Activated CD8-positive, alpha-beta T cell treated with anti-CD3 and anti-CD28 coated beads, Interleukin-2, amount 10 ng/mL, durations not matched to agents 7 days and 5 days (primary cell): ENCODE results near the gene SLC9B2. TPM values are rescaled to one million over a fixed set of nuclear protein-coding genes. Genes with fewer than 3 reads are reported as not detected.

Experiments
- ATAC-seq: fragments of 150-1000 bp; cut with Tn5 transposase; one replicate; pipeline ENCODE4 v1.10.0; 2021; ENCODE audit warnings: moderate library complexity
- CTCF ChIA-PET: fragments of 350-600 bp; sonication (Branson Sonifier 250); formaldehyde crosslinking; loops from one replicate; lab custom pipeline; 2021; ENCODE audit warnings: antibody characterized with exemption; lab: Charles Lee
- POLR2A ChIA-PET: fragments of 350-600 bp; sonication (Branson Sonifier 250); formaldehyde crosslinking; loops from one replicate; lab custom pipeline; 2021; ENCODE audit warnings: antibody characterized with exemption; lab: Charles Lee
- DNase-seq: peaks from one replicate; pipeline ENCODE4 v3.0.0-alpha.2; 2020
- H3K27ac Mint-ChIP-seq: one replicate; pipeline ENCODE4 v1.8.0; 2021; ENCODE audit warnings: mild to moderate bottlenecking, mixed read lengths
- H3K27me3 Mint-ChIP-seq: one replicate; pipeline ENCODE4 v1.8.0; 2021; ENCODE audit warnings: low read depth, mixed read lengths
- H3K36me3 Mint-ChIP-seq: one replicate; pipeline ENCODE4 v1.8.0; 2021; ENCODE audit warnings: low read depth, mixed read lengths
- H3K4me1 Mint-ChIP-seq: one replicate; pipeline ENCODE4 v1.8.0; 2021; ENCODE audit warnings: low read depth, mixed read lengths
- H3K4me3 Mint-ChIP-seq: one replicate; pipeline ENCODE4 v1.8.0; 2021; ENCODE audit warnings: mild to moderate bottlenecking, mixed read lengths
- H3K9me3 Mint-ChIP-seq: one replicate; pipeline ENCODE4 v1.8.0; 2022; ENCODE audit warnings: mixed read lengths; ENCODE audit not compliant: insufficient read depth
- total RNA-seq, 2 experiments: library from RNA; stranded (reverse); gene quantifications; one replicate each; pipeline ENCODE4 v1.2.3, GENCODE V29; 2021

The SLC9B2 gene
- total RNA-seq, 2 experiments from 2014 or later, result 19.1 to 21.9 TPM

DNA sequence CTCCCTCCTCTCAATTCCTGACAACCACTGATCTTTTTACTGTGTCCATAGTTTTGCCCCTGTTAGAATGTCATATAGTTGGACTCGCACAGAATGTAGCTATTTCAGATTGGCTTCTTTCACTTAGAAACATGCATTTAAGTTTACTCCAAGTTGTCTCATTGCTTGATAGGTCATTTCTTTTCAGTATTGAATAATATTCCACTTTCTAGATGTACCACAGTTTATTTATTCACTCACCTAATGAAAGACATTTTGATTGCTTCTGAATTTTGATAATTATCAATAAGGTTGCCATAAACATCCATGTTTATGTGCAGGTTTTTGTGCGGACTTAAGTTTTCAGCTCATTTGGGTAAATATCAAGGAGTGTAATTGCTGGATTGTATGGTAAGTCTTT, 95.6 kb downstream of the SLC9B2 start:
- CTCF ChIA-PET, result no interaction called here
- H3K4me3 Mint-ChIP-seq, result no peak overlapping the region
- no peaks in the 10 kb centered on the region for H3K27me3 Mint-ChIP-seq
- no peaks in the 10 kb centered on the region for H3K9me3 Mint-ChIP-seq
- POLR2A ChIA-PET, result no interaction called here
- ATAC-seq (no peak), DNase-seq (no peak)
- H3K36me3 Mint-ChIP-seq, result peaks cover under 1% of the 10 kb centered on the region
- H3K4me1 Mint-ChIP-seq, result no peaks in the 10 kb centered on the region
- H3K27ac Mint-ChIP-seq, result no peak overlapping the region

Other genes starting within 250 kb of the SLC9B2 start
- 100 to 1,000 TPM; 388 to 409 TPM for gene UBE2D3, start 249.2 kb downstream of the SLC9B2 start, total RNA-seq
- gene CISD2, start 207.8 kb downstream of the SLC9B2 start, total RNA-seq, result 10 to 100 TPM; 37.7 to 40.0 TPM
- gene SLC9B1, start 57.1 kb downstream of the SLC9B2 start, total RNA-seq, result 1 to 10 TPM in 1 of 2 experiments, under 1 TPM in 1; 0.83 to 1.3 TPM
- 10 to 100 TPM; 19.5 to 22.7 TPM for gene BDH2, start 23.1 kb upstream of the SLC9B2 start, total RNA-seq
- gene CENPE, start 121.6 kb upstream of the SLC9B2 start, total RNA-seq, result 10 to 100 TPM; 69.6 to 71.0 TPM